SK-N-SH (cell line): ENCODE measurements around the gene SDK1. TPM values are rescaled to one million over a fixed set of nuclear protein-coding genes. Genes with fewer than 3 reads are reported as not detected.

ENCODE experiments used
- CTCF ChIA-PET: fragments of 300-600, 350-600 bp; formaldehyde crosslinking; extraction: SDS; loops from one replicate; lab custom pipeline; 2021; lab: Yijun Ruan, JAX
- POLR2A ChIA-PET: fragments of 350-600 bp; sonication (Branson Sonifier 250); formaldehyde crosslinking; extraction: SDS; loops from one replicate; lab custom pipeline; 2020; ENCODE audit warnings: antibody characterized with exemption, inconsistent platforms; lab: Yijun Ruan, JAX
- DNase-seq: peaks from one replicate; pipeline ENCODE4 v3.0.0; 2012
- H2AFZ ChIP-seq: fragments of 200-600 bp; sonication (generic); 2 replicates; pipeline ENCODE4 v1.8.1; 2016; ENCODE audit warnings: antibody characterized with exemption, mild to moderate bottlenecking, low read depth
- H3F3A ChIP-seq: fragments of 200-600 bp; sonication (generic); replicated peaks from 2 replicates; pipeline ENCODE3; 2016; ENCODE audit warnings: antibody characterized with exemption, mild to moderate bottlenecking; ENCODE audit not compliant: insufficient read depth
- H3K27ac ChIP-seq, 2 experiments: fragments of 200-500 bp in 1 of 2; fragments of 200-600 bp in 1 of 2; sonication (Bioruptor generic) in 1 of 2; sonication (generic), shearing (Covaris generic) in 1 of 2; 2 replicates each; pipeline versions ENCODE4 v1.5.1 to v1.6.1; 2014 to 2016; ENCODE audit warnings: low read depth in 2 of 2, inconsistent platforms in 1 of 2, low read length in 1 of 2, mild to moderate bottlenecking in 1 of 2, mixed read lengths in 1 of 2
- H3K27me3 ChIP-seq: fragments of 200-600 bp; sonication (generic), shearing (Covaris generic); 2 replicates; pipeline ENCODE4 v1.6.1; 2016; ENCODE audit warnings: mixed run types; ENCODE audit not compliant: insufficient read depth
- H3K36me3 ChIP-seq, 2 experiments: fragments of 200-500 bp in 1 of 2; fragments of 200-600 bp in 1 of 2; sonication (Bioruptor generic) in 1 of 2; sonication (generic) in 1 of 2; replicated peaks in 1 of 2; 2 replicates each; pipeline versions ENCODE3 to v1.5.1; 2014 to 2016; ENCODE audit warnings: low read length in 1 of 2, mild to moderate bottlenecking in 1 of 2; ENCODE audit not compliant: insufficient read depth in 2 of 2, control insufficient read depth in 1 of 2
- H3K4me1 ChIP-seq, 2 experiments: fragments of 200-500 bp in 1 of 2; fragments of 200-600 bp in 1 of 2; sonication (Bioruptor generic) in 1 of 2; sonication (generic), shearing (Covaris generic) in 1 of 2; 2 replicates each; pipeline versions ENCODE4 v1.5.1 to v1.6.1; 2014 to 2016; ENCODE audit warnings: low read depth in 1 of 2, low read length in 1 of 2, mixed run types in 1 of 2; ENCODE audit not compliant: insufficient read depth in 2 of 2, control insufficient read depth in 1 of 2
- H3K4me2 ChIP-seq: fragments of 200-600 bp; sonication (generic), shearing (Covaris generic); 2 replicates; pipeline ENCODE4 v1.6.1; 2017; ENCODE audit warnings: mixed run types
- H3K4me3 ChIP-seq, 2 experiments: fragments of 200-500 bp in 1 of 2; fragments of 200-600 bp in 1 of 2; sonication (Bioruptor generic) in 1 of 2; sonication (generic), shearing (Covaris generic) in 1 of 2; 2 replicates each; pipeline versions ENCODE4 v1.5.1 to v1.8.1; 2014 to 2016; ENCODE audit warnings: low read depth in 2 of 2, inconsistent platforms in 1 of 2, low read length in 1 of 2, mild to moderate bottlenecking in 1 of 2, mixed read lengths in 1 of 2, moderate library complexity in 1 of 2
- H3K79me2 ChIP-seq: fragments of 200-600 bp; sonication (generic); 2 replicates; pipeline ENCODE4 v1.8.1; 2017; ENCODE audit warnings: mild to moderate bottlenecking; ENCODE audit not compliant: insufficient read depth
- H3K9ac ChIP-seq: fragments of 200-600 bp; sonication (generic); 2 replicates; pipeline ENCODE4 v1.6.1; 2017; ENCODE audit warnings: mixed run types
- H3K9me2 ChIP-seq: fragments of 200-600 bp; sonication (generic); 2 replicates; pipeline ENCODE4 v1.6.1; 2017; ENCODE audit warnings: mixed run types
- H3K9me3 ChIP-seq: fragments of 200-600 bp; sonication (generic); 2 replicates; pipeline ENCODE4 v1.6.1; 2017; ENCODE audit warnings: mixed run types, mild to moderate bottlenecking, moderate library complexity
- H4K20me1 ChIP-seq: fragments of 200-600 bp; sonication (generic); 2 replicates; pipeline ENCODE4 v1.6.1; 2017; ENCODE audit warnings: mild to moderate bottlenecking, mixed run types; ENCODE audit not compliant: insufficient read depth
- CHD2 ChIP-seq: fragments of 150-350 bp; IDR thresholded peaks from 2 replicates; pipeline ENCODE4 v1.6.1; 2018; ENCODE audit warnings: low read length; ENCODE audit not compliant: partially characterized antibody
- EZH2phosphoT487 ChIP-seq: fragments of 200-600 bp; sonication (generic); IDR thresholded peaks from 2 replicates; pipeline ENCODE4 v1.6.1; 2017; ENCODE audit warnings: low read depth, mixed run types, mild to moderate bottlenecking, antibody characterized with exemption, moderate library complexity, borderline replicate concordance
- GABPA ChIP-seq: IDR thresholded peaks from 2 replicates; pipeline ENCODE4 v1.4.0; 2012; ENCODE audit warnings: low read depth, mild to moderate bottlenecking
- GATA2 ChIP-seq: sonication (generic); formaldehyde crosslinking; IDR thresholded peaks from 2 replicates; pipeline ENCODE4 v1.5.0; 2020; ENCODE audit warnings: mild to moderate bottlenecking, missing genetic modification reagents
- IRF3 ChIP-seq: fragments of 150-350 bp; IDR thresholded peaks from 2 replicates; pipeline ENCODE4 v1.6.1; 2016; ENCODE audit warnings: mild to moderate bottlenecking, low read depth, low read length
- JUND ChIP-seq: IDR thresholded peaks from 2 replicates; pipeline ENCODE4 v1.4.0; 2012
- MAX ChIP-seq: IDR thresholded peaks from 2 replicates; pipeline ENCODE4 v1.4.0; 2012; ENCODE audit warnings: low read depth
- NRF1 ChIP-seq: IDR thresholded peaks from 2 replicates; pipeline ENCODE4 v1.6.1; 2012; ENCODE audit warnings: low read depth, mild to moderate bottlenecking, low read length
- POLR2AphosphoS5 ChIP-seq: IDR thresholded peaks from 2 replicates; pipeline ENCODE4 v1.6.1; 2012; ENCODE audit warnings: low read depth, low read length
- RCOR1 ChIP-seq: fragments of 150-350 bp; IDR thresholded peaks from 2 replicates; pipeline ENCODE4 v1.6.1; 2017; ENCODE audit warnings: antibody characterized with exemption, low read length
- SIN3A ChIP-seq: IDR thresholded peaks from 2 replicates; pipeline ENCODE4 v1.6.1; 2012; ENCODE audit warnings: low read depth, mild to moderate bottlenecking, low read length, moderate library complexity, borderline replicate concordance
- TAF1 ChIP-seq: IDR thresholded peaks from 2 replicates; pipeline ENCODE4 v1.6.1; 2012; ENCODE audit warnings: low read depth, mild to moderate bottlenecking, low read length, moderate library complexity, borderline replicate concordance
- USF1 ChIP-seq: IDR thresholded peaks from 2 replicates; pipeline ENCODE4 v1.4.0; 2012; ENCODE audit warnings: low read depth, borderline replicate concordance
- USF2 ChIP-seq: fragments of 150-350 bp; IDR thresholded peaks from 2 replicates; pipeline ENCODE4 v1.6.1; 2017; ENCODE audit warnings: antibody characterized with exemption, low read length, low read depth, borderline replicate concordance
- ZBTB33 ChIP-seq: IDR thresholded peaks from 2 replicates; pipeline ENCODE4 v1.4.0; 2012; ENCODE audit warnings: low read depth, borderline replicate concordance
- WGBS: methylation state at CpG from one replicate; pipeline ENCODE4 v1.1.6; 2017; ENCODE audit warnings: low lambda C conversion rate; 5-methylcytosine and 5-hydroxymethylcytosine counted together
- polyA plus RNA-seq, 3 experiments: library from polyadenylated mRNA; depleted of rRNA; stranded (reverse); fragments of >200 nt; gene quantifications; 2 replicates each; pipeline ENCODE4 v1.2.3, GENCODE V29; 2012

Gene SDK1
- polyA plus RNA-seq, 1 of the 3 experiments (the other 2 are of a cell fraction), result 1.2 TPM

DNA sequence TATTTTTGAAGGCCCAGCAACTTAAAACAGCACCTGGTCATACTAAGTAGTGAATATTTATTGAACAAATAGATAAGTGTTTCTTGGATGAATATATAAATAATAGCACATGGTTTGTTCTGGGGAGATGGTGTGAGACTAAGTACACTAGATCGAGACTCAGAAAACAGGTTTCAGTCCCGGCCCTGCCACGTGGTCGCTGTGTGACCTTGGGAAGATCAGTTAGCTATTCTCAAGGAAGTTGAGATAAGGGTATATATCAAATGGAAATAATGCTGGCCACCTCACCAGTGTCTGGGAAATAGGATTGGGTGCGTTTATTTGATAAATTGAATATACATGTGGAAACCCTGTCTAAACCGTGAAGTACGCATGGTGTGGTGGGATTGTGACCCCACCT, 354.6 kb downstream of the SDK1 start:
- Histone ChIP-seq H2AFZ (no peak overlapping the region), H3K9ac (no peak overlapping the region), H3K79me2 (no peaks in the 10 kb centered on the region), H4K20me1 (no peaks in the 10 kb centered on the region), H3K4me3 (no peak overlapping the region), H3K27ac (no peak overlapping the region), H3K4me2 (no peak overlapping the region), H3K36me3 (no peaks in the 10 kb centered on the region), H3K9me3 (no peaks in the 10 kb centered on the region), H3K4me1 (no peaks in the 10 kb centered on the region), H3K27me3 (no peaks in the 10 kb centered on the region), H3K9me2 (no peaks in the 10 kb centered on the region), H3F3A (no peaks in the 10 kb centered on the region)
- WGBS, result 61% methylated on average over 7 of the region's 7 CpGs
- no peak for DNase-seq
- ChIA-PET POLR2A (no interaction called here), CTCF (interaction anchor here (1.2 kb wide), 2 partner anchors 93 to 267 kb away, joined by 3 read pairs; no protein-coding TSS in a partner anchor)
- TF ChIP-seq MAX, result no peak
- no peak for TF ChIP-seq JUND
- no peak for TF ChIP-seq USF1
- no peak for TF ChIP-seq ZBTB33

- no peak for DNase-seq
- ChIA-PET POLR2A (no interaction called here), CTCF (interaction anchor here (0.7 kb wide), 1 partner anchor 16 kb away, joined by 3 read pairs; no protein-coding TSS in a partner anchor)
- WGBS, result 52% methylated on average over 6 of the region's 6 CpGs
- H3F3A ChIP-seq, result no peaks in the 10 kb centered on the region
- no peaks in the 10 kb centered on the region for H3K9me3 ChIP-seq
- no peak overlapping the region for H3K4me3 ChIP-seq
- no peak overlapping the region for H3K4me2 ChIP-seq
- TF ChIP-seq SIN3A (no peak), USF2 (no peak), NRF1 (no peak), RCOR1 (no peak), CHD2 (no peak), POLR2AphosphoS5 (no peak), EZH2phosphoT487 (no peak), TAF1 (no peak), USF1 (no peak), GATA2 (CRISPR knock-in tag) (no peak), IRF3 (no peak), GABPA (no peak), ZBTB33 (no peak)
- no peaks in the 10 kb centered on the region for H4K20me1 ChIP-seq
- no peaks in the 10 kb centered on the region for H3K9me2 ChIP-seq
- no peak overlapping the region for H3K9ac ChIP-seq
- H2AFZ ChIP-seq, result no peak overlapping the region
- no peaks in the 10 kb centered on the region for H3K27me3 ChIP-seq
- H3K79me2 ChIP-seq, result no peaks in the 10 kb centered on the region
- H3K36me3 ChIP-seq, result no peaks in the 10 kb centered on the region
- no peaks in the 10 kb centered on the region for H3K4me1 ChIP-seq
- H3K27ac ChIP-seq, result no peak overlapping the region
These were observed 356.2 kb downstream of the SDK1 start for GRCh38 chr7:3657206-3657605.
